Upper lobe of left lung (tissue), 6 donors: Measurements from ENCODE around the gene MEGF11. TPM values are rescaled to one million over a fixed set of nuclear protein-coding genes. Genes with fewer than 3 reads are reported as not detected.

Experiments used
- ATAC-seq, 2 donors: fragments of 200-7000 bp; cut with Tn5 transposase; one replicate each; pipeline ENCODE4 v1.9.1; 2022; ENCODE audit warnings: mild to moderate bottlenecking in 2 of 2, moderate library complexity in 2 of 2; ENCODE audit not compliant: low FRiP score in 2 of 2
- DNase-seq, 2 donors: peaks; one replicate each; pipeline ENCODE4 v3.0.0-alpha.2; 2019 to 2020
- H3K27ac ChIP-seq, 4 donors: fragments of 200-600 bp; sonication (generic); one replicate each; pipeline ENCODE4 v1.5.1; 2016 to 2019
- H3K27me3 ChIP-seq, 4 donors: fragments of 200-600 bp; sonication (generic); one replicate each; pipeline ENCODE4 v1.5.1; 2017 to 2019
- H3K36me3 ChIP-seq, 4 donors: fragments of 200-600 bp; sonication (generic); one replicate each; pipeline ENCODE4 v1.5.1; 2016 to 2019
- H3K4me1 ChIP-seq, 4 donors: fragments of 200-600 bp; sonication (generic); one replicate each; pipeline ENCODE4 v1.5.1; 2018 to 2019
- H3K4me3 ChIP-seq, 4 donors: fragments of 200-600 bp; sonication (generic); one replicate each; pipeline ENCODE4 v1.5.1; 2017 to 2019; ENCODE audit warnings: mild to moderate bottlenecking in 2 of 4, moderate library complexity in 1 of 4
- H3K9me3 ChIP-seq, 4 donors: fragments of 200-600 bp; sonication (generic); one replicate each; pipeline ENCODE4 v1.5.1; 2018 to 2019
- EP300 ChIP-seq, 4 donors: sonication (generic); formaldehyde crosslinking; IDR thresholded peaks; one replicate each; pipeline ENCODE4 v1.5.1; 2017; ENCODE audit warnings: antibody characterized with exemption in 4 of 4, control low read depth in 2 of 4
- POLR2A ChIP-seq, 4 donors: fragments of 450-650 bp; IDR thresholded peaks; one replicate each; pipeline ENCODE4 v1.5.1; 2016 to 2017; ENCODE audit warnings: antibody characterized with exemption in 4 of 4, mild to moderate bottlenecking in 2 of 4
- POLR2AphosphoS5 ChIP-seq, 2 donors: sonication (generic); formaldehyde crosslinking; IDR thresholded peaks; one replicate each; pipeline ENCODE4 v1.5.1; 2017; ENCODE audit warnings: antibody characterized with exemption in 2 of 2
- WGBS, 2 donors: methylation state at CpG; one replicate each; pipeline ENCODE4 v1.1.5; 2017 to 2018; 5-methylcytosine and 5-hydroxymethylcytosine counted together
- total RNA-seq, 6 donors: library from RNA; depleted of rRNA in 4 of 6; stranded (reverse); fragments of >200 nt in 4 of 6; gene quantifications; one replicate each; pipeline versions ENCODE4 v1.1.0 to v1.2.1, GENCODE V29; 2016 to 2021
- TF ChIP-seq, protein P1 (sequence below), 6 experiments: fragments of 450-650 bp in 4 of 6; fragments of 200-600 bp in 2 of 6; sonication (generic) in 2 of 6; IDR thresholded peaks; one replicate each; pipeline ENCODE4 v1.5.1; 2016 to 2019; ENCODE audit warnings: antibody characterized with exemption in 6 of 6
- donor health status: DM: no; HTN: no; CAD: no; lungs with moderate emphysema.
- donor health status: DM: no; HTN: yes; CAD: no; lungs with severe emphysema.

The MEGF11 gene
- total RNA-seq, 6 donors from 2014 or later: 1.5 to 4.0 (median 3.5) TPM; not detected in 3

DNA sequence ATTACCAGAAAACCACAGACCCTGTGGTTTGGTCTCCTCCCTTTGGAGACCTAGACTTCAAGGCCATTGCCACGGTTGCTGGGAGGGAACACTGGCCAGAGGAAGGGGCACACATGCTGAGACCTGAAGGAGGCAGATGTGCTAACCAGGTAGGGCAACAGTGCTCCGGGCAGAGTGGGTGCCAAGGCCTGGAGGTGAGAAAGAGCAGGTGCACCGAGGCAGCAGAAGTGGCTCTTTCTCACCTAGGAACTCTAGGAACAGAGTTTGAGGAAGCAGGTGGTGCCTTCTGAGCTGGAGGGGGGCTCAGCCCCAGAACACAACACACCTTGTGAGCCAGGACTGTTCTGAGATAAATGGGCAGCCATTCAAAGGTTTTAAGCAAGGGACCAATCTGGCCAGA lies 106.1 kb downstream of the MEGF11 start:
- DNase-seq (no peak), ATAC-seq (no peak)
- WGBS, 2 donors: 84 to 97% methylated on average over 3 of the region's 3 CpGs
- Histone ChIP-seq H3K9me3 (no peaks in the 10 kb centered on the region), H3K27ac (no peak overlapping the region), H3K4me3 (no peak overlapping the region), H3K4me1 (no peaks in the 10 kb centered on the region), H3K27me3 (no peaks in the 10 kb centered on the region), H3K36me3 (no peaks in the 10 kb centered on the region)
- TF ChIP-seq, protein P1, sequence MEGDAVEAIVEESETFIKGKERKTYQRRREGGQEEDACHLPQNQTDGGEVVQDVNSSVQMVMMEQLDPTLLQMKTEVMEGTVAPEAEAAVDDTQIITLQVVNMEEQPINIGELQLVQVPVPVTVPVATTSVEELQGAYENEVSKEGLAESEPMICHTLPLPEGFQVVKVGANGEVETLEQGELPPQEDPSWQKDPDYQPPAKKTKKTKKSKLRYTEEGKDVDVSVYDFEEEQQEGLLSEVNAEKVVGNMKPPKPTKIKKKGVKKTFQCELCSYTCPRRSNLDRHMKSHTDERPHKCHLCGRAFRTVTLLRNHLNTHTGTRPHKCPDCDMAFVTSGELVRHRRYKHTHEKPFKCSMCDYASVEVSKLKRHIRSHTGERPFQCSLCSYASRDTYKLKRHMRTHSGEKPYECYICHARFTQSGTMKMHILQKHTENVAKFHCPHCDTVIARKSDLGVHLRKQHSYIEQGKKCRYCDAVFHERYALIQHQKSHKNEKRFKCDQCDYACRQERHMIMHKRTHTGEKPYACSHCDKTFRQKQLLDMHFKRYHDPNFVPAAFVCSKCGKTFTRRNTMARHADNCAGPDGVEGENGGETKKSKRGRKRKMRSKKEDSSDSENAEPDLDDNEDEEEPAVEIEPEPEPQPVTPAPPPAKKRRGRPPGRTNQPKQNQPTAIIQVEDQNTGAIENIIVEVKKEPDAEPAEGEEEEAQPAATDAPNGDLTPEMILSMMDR (IDR thresholded peaks at IDR 0.05): no peak

DNA sequence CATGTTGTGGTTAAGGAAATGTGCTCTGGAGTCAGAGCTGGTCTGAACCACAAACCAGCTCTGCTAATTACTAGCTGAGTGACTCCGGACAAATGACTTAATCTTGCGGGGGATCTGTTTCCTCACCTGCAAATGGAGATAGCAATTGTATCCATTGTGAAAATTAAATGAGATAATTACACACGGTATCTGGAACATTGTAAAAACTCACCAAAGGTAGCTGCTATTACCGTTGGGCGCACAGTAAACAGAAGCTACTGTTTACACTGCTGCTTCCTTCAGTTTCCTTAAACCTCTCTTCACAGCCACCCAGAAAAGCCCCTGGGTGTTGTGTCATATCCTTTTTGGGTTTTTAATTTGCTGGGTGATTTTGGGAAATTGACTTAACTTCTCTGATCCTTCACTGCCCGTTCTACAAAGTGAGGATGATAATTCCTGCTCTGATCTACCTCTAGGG lies 107.8 kb downstream of the MEGF11 start:
- 39 to 46% methylated on average over 6 of the region's 6 CpGs for WGBS, 2 donors
- no peak for ATAC-seq
- Histone ChIP-seq H3K36me3 (no peaks in the 10 kb centered on the region), H3K27me3 (no peaks in the 10 kb centered on the region), H3K27ac (no peak overlapping the region), H3K4me1 (no peaks in the 10 kb centered on the region), H3K9me3 (no peaks in the 10 kb centered on the region), H3K4me3 (no peak overlapping the region)
- TF ChIP-seq, protein P1 (IDR thresholded peaks at IDR 0.05): no peak
- TF ChIP-seq POLR2A (IDR thresholded peaks at IDR 0.05) (no peak), EP300 (IDR thresholded peaks at IDR 0.05) (no peak), POLR2AphosphoS5 (IDR thresholded peaks at IDR 0.05) (no peak)
- DNase-seq: no peak

DNA sequence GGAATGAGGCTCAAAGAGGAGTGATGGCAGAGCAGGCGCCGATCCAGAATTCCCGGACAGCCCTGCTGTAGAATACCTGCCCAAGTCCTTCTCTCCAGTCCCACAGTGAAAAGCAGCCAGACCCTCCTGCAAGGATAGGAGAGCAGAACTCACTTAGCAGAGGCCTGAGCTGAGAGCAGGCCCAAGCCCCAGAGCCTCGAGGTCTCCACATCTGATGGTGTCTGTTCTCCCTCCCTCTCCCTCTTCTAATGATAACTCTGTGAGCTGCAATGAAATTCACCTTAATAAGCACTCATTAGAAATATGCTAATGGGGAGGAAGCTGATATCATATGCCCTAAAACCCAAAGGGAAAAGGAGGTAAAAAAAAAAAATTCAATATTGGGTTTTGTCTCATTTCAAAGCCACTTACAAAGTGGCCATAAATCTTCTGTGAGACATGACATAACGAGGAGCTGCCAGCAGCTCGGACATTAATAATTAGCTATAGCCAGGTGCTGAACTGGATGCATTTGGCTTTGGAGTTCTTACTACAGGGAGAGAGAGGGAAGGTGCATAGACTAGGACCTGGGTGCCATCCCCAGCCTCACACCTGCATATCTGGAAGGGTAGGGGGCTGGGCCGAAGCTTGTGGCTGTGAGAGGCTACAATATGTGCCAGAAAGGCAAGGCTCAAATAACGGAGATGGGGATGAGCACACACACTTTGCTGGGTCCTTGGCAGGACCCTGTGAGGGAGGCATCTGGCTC lies 108.4 kb downstream of the MEGF11 start:
- H3K4me3 ChIP-seq: no peak overlapping the region

DNA sequence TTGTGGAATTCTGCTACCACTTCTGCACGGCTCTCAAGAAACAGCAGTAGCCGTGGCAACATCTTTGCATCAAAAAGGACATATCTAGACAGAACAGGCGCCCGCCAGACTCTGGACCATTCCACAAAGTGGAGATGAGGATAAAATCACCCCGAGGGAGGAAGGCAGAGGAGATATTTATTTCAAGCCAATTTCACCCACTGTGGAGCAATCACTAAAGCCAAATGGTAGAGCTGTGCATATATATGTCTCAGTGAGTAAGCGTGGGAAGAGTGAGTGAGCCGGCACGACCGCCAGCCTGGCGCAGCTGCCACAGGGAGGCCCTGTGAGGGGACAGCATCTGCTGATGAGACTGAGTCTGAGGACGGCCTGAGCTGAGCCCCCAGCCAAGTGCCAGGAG lies 111.3 kb downstream of the MEGF11 start:
- H3K36me3 ChIP-seq: no peaks in the 10 kb centered on the region
- no peak overlapping the region for H3K27ac ChIP-seq
- H3K4me3 ChIP-seq: no peak overlapping the region
- no peaks in the 10 kb centered on the region for H3K4me1 ChIP-seq
- 89% methylated on average over 11 of the region's 11 CpGs for WGBS, 2 donors
- H3K9me3 ChIP-seq: no peaks in the 10 kb centered on the region
- DNase-seq: no peak
- no peak for ATAC-seq
- no peaks in the 10 kb centered on the region for H3K27me3 ChIP-seq
- no peak for TF ChIP-seq POLR2A (IDR thresholded peaks at IDR 0.05)
- TF ChIP-seq POLR2AphosphoS5 (IDR thresholded peaks at IDR 0.05): no peak
- TF ChIP-seq, protein P1 (IDR thresholded peaks at IDR 0.05): no peak
- no peak for TF ChIP-seq EP300 (IDR thresholded peaks at IDR 0.05)

More for the DNA sequence above, 108.4 kb downstream of the MEGF11 start:
- Histone ChIP-seq H3K9me3 (no peaks in the 10 kb centered on the region), H3K36me3 (no peaks in the 10 kb centered on the region), H3K27ac (no peak overlapping the region), H3K27me3 (no peaks in the 10 kb centered on the region), H3K4me1 (no peaks in the 10 kb centered on the region)
- ATAC-seq (no peak), DNase-seq (no peak)
- TF ChIP-seq POLR2AphosphoS5 (IDR thresholded peaks at IDR 0.05) (no peak), EP300 (IDR thresholded peaks at IDR 0.05) (no peak), POLR2A (IDR thresholded peaks at IDR 0.05) (no peak)
- TF ChIP-seq, protein P1 (IDR thresholded peaks at IDR 0.05): no peak
- 66 to 73% methylated on average over 4 to 8 of the region's 8 CpGs for WGBS, 2 donors
